ENCODE results near the gene FAP. TPM values are rescaled to one million over a fixed set of nuclear protein-coding genes. Genes with fewer than 3 reads are reported as not detected.

Gene FAP
- total RNA-seq, 2 donors from 2014 or later, result 21.3 to 37.6 TPM

GRCh38 chr2:162243715-162244114 lies 470 bp upstream of the FAP start:
- TF ChIP-seq CTCF (IDR thresholded peaks at IDR 0.05), result no peak
- Histone ChIP-seq H3K9me3 (no peaks in the 10 kb centered on the region), H3K4me3 (peak overlapping the region; percentile 57), H3K27ac (peak overlapping the region; percentile 65 to 81), H3K4me1 (ENCODE audit: control insufficient read depth in 1 of 2, low read depth in 2 of 2) (peaks cover 24 to 60% of the 10 kb centered on the region in 2 donors), H3K27me3 (replicated peaks; ENCODE audit: insufficient read depth) (no peaks in the 10 kb centered on the region), H3K36me3 (no peaks in the 10 kb centered on the region)
- no peak for ATAC-seq (ENCODE audit: insufficient number of reproducible peaks, low FRiP score, low read depth)
- DNase-seq (ENCODE audit: low spot score), result no peak

- no peaks in the 10 kb centered on the region for H3K27me3 ChIP-seq (replicated peaks; ENCODE audit: insufficient read depth)
- DNase-seq (ENCODE audit: low spot score) (no peak), ATAC-seq (ENCODE audit: insufficient number of reproducible peaks, low FRiP score, low read depth) (no peak)
- peak overlapping the region; percentile 57 for H3K4me3 ChIP-seq
- H3K27ac ChIP-seq, result peak overlapping the region; percentile 65 to 81
- H3K4me1 ChIP-seq (ENCODE audit: control insufficient read depth in 1 of 2, low read depth in 2 of 2), result peaks cover 24 to 60% of the 10 kb centered on the region in 2 donors
- no peak for TF ChIP-seq CTCF (IDR thresholded peaks at IDR 0.05)
- H3K36me3 ChIP-seq, result no peaks in the 10 kb centered on the region
- H3K9me3 ChIP-seq, result no peaks in the 10 kb centered on the region
Measured at GRCh38 chr2:162242586-162243280, 512 bp downstream of the FAP start.

- ATAC-seq (ENCODE audit: insufficient number of reproducible peaks, low FRiP score, low read depth) (no peak), DNase-seq (ENCODE audit: low spot score) (no peak)
- Histone ChIP-seq H3K9me3 (no peaks in the 10 kb centered on the region), H3K4me3 (peak overlapping the region; percentile 57), H3K36me3 (no peaks in the 10 kb centered on the region), H3K4me1 (ENCODE audit: control insufficient read depth in 1 of 2, low read depth in 2 of 2) (peaks cover 24 to 60% of the 10 kb centered on the region in 2 donors), H3K27ac (no peak overlapping the region), H3K27me3 (replicated peaks; ENCODE audit: insufficient read depth) (no peaks in the 10 kb centered on the region)
- no peak for TF ChIP-seq CTCF (IDR thresholded peaks at IDR 0.05)
Measured at GRCh38 chr2:162241571-162241970, 1.7 kb downstream of the FAP start.

- H3K4me1 ChIP-seq (ENCODE audit: control insufficient read depth in 1 of 2, low read depth in 2 of 2), result peaks cover 6 to 26% of the 10 kb centered on the region in 2 donors
- no peak for DNase-seq (ENCODE audit: low spot score)
- H3K27me3 ChIP-seq (replicated peaks; ENCODE audit: insufficient read depth), result no peaks in the 10 kb centered on the region
- H3K27ac ChIP-seq, result no peak overlapping the region
- H3K4me3 ChIP-seq, result no peak overlapping the region
- TF ChIP-seq CTCF (IDR thresholded peaks at IDR 0.05), result no peak
- no peak for ATAC-seq (ENCODE audit: insufficient number of reproducible peaks, low FRiP score, low read depth)
- no peaks in the 10 kb centered on the region for H3K36me3 ChIP-seq
- H3K9me3 ChIP-seq, result no peaks in the 10 kb centered on the region
Measured at GRCh38 chr2:162234620-162235462, 8.4 kb downstream of the FAP start.

- H3K27me3 ChIP-seq (replicated peaks; ENCODE audit: insufficient read depth), result no peaks in the 10 kb centered on the region
- H3K36me3 ChIP-seq, result no peaks in the 10 kb centered on the region
- no peak for TF ChIP-seq CTCF (IDR thresholded peaks at IDR 0.05)
- H3K27ac ChIP-seq, result no peak overlapping the region
- peaks cover 6 to 26% of the 10 kb centered on the region in 2 donors for H3K4me1 ChIP-seq (ENCODE audit: control insufficient read depth in 1 of 2, low read depth in 2 of 2)
- no peak for DNase-seq (ENCODE audit: low spot score)
- no peak for ATAC-seq (ENCODE audit: insufficient number of reproducible peaks, low FRiP score, low read depth)
- H3K9me3 ChIP-seq, result no peaks in the 10 kb centered on the region
- no peak overlapping the region for H3K4me3 ChIP-seq
Measured at GRCh38 chr2:162233197-162233596, 10.0 kb downstream of the FAP start.
